OCI-LY1 (cell line): ENCODE measurements around the gene MTHFD1L.

Experiments used
- CTCF ChIP-seq: fragments of 200-600 bp; sonication (generic), shearing (Covaris generic); IDR thresholded peaks from 2 replicates; pipeline ENCODE4 v1.5.1; 2017; ENCODE audit warnings: mild to moderate bottlenecking, antibody characterized with exemption, low read length, moderate library complexity, mixed read lengths
- EZH2 ChIP-seq: fragments of 200-600 bp; sonication (generic), shearing (Covaris generic); IDR thresholded peaks from 2 replicates; pipeline ENCODE4 v1.8.0; 2017; ENCODE audit warnings: borderline replicate concordance, mixed run types, mild to moderate bottlenecking, antibody characterized with exemption, low read length, moderate library complexity, mixed read lengths

GRCh38 chr6:150846641-150847040 lies 18.9 kb upstream of the MTHFD1L start:
- no peak for TF ChIP-seq CTCF
- TF ChIP-seq EZH2: no peak
